ENCODE data around the gene RFX8.
"Not testable (repeated sequence)": the region's sequence is repeated elsewhere in the genome, so short reads cannot be mapped to it uniquely, and the experiment has no call there.

Gene RFX8

DNA sequence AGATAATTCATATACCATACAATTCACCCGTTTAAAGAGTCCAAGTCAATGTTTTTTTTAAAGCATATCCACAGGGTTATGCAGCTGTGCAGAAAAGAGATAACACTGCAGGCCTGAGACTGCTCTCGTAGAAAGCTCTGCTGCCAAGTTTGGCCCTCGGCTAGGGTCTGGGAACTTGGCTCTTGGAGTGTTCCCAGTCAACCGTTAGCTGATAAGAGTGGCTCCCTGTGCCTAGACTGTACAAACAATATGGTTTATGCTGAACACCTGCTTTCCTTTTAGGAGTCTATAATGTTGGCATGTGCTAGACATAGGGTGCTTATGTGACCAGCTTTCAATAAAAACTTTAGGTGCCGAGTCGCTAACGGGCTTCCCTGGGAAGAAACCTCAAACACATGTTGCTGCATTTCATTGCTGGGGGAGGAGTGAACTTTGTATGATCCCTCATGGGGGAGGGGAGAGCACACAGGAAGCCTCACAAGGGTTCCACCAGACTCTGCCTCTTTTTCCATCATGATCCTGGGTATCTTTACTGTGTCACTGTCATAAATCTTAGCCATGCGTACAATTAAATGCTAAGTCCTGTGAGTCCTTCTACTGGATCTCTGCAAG lies 34.7 kb downstream of the RFX8 start:
- DNase-seq (ENCODE audit: low read depth in 3 of 3), result no peak

DNA sequence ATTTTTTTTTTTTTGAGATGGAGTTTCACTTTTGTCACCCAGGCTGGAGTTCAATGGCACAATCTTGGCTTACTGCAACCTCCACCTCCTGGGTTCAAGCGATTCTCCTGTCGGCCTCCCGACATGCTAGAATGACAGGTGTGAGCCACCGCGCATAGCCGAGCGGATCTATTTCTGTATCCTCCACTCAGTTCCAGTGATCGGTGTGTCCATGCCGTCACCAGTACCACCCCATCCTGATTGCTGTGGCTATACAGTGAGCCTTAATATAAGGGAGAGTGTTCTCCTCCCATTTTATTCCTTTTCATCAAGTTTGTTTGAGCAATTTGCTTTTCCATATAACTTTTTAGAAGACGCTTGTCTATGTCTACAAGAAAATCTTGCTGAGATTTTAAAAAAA lies 35.2 kb downstream of the RFX8 start:
- DNase-seq (ENCODE audit: low read depth in 3 of 3), result no peak

DNA sequence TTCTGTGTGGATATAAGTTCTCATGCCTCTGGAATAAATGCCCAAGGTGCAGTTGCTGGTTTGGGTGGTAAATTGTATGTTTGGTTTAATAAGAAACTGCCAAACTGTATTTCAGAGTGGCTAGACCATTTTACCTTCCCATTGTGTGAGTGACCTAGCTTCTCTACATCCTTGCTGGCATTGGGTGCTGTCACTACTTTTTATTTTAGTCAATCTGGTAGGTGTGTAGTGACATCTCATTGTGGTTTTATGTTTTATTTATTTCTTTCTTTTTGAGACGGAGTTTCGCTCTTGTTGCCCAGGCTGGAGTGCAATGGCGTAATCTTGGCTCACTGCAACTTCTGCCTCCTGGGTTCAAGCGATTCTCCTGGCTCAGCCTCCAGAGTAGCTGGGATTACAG lies 36.4 kb downstream of the RFX8 start:
- not testable (repeated sequence) for DNase-seq (ENCODE audit: low read depth in 3 of 3)

DNA sequence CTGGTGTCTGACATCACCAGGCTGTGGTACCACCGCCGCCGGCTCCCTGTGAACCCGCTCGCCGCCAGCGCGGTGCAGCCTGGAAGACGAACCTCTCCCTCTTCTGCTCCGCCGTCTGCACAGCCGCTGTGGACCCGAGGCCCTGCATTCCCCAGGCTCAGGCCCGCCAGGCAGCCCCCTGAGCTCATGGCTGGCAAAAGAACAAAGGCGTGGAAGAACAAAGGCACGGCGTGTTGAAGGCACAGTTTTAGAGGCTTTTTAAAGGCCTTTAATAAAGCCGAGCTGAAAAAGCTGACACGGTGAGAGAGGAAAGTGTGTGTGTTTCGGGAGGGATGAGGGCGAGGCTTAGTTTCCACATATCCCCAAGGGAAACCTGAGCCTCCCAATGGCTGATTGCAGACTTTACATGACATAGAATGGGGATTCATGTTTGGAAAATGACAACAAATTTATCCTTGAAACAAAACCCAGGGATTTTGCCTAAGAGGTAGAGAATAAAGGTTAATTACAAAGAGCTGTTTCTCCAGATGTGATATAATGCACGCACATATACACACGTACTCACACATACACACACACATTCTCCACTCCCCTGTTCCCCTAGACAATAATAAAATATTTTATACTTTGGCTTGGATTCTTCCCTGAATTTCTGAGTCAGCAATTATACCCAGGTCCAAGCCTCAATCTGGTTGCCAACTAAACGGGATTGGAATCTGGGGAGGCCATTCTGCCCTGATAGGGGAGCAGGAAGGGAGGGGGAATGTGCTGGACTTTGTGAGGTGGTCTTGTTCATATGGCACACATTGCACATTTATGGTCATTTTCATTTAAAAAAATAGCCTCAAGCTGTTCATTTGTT lies 39.7 kb downstream of the RFX8 start:
- DNase-seq (ENCODE audit: low read depth in 3 of 3), result no peak

DNA sequence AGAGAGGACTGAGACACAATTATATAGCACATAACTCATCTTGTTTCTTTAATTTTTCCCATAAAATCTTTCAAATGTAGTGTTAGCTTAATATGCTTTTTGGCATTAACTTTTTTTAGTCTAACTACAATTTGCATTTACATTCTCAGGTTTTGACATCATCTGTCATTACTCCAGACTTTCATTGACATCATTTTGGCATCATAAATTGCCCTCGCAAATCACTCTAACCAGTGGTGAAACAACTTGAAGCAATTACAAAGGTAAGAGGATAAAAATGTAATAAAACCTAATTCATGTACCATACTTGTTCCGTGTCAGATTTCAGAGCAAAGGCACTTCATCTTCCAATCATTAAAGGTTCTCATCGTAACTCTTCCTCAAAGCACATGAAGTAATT lies 41.4 kb downstream of the RFX8 start:
- no peak for DNase-seq (ENCODE audit: low read depth in 3 of 3)

DNA sequence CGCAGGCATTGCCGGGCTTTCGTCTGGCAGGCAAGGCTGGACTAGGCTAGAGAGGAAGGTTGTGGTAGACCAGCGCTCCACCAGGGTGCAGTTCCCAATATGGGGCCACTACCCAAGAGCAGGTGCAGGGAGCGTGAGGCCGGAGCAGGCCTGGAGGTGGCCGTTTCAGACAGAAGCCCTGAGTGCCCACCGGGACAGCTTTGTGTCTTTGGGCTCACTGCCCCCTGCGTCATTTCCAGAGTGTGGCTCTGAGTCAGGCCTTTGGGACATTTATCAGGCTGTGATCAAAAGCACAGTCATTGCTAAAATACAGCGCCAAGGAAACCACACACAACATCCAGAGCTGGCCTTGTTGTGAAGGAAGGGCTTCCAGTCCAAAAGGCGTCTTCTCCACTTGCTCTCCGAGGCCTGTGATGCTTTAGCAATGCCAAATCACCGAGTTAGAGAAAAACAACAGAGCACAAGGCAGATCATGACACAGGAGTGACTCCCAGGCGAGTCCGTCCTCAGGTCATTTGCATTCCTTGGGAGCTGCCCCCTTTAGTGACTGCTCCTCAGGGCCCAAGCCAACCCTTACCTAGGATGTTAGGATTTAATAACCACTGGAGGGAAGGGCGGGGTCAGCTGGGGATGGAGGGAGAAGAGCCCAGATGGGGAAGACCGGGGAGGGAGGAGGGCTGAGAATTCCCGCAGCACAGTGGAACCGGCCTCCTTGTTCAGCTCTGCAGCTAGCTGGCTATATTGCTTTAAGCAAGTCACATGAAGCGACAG lies 42.3 kb downstream of the RFX8 start:
- no peak for DNase-seq (ENCODE audit: low read depth in 3 of 3)

DNA sequence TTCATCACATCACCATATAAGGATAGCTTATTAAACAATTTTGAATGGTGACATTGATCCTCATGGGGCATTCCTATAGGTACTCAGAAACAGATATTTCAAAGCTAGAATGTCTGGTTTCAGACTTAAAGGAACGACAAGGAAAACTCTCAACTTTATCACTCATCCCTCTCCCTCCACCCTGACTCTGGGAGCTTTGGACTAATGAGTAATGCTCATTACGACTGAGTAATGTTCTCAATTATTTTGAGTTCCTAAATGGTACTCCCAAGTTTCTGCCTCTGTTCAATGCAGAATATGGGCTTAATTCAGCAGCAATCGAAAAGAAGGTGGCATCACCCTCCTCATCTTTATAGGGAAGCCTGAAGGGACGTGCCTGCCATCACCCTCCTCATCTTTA lies 43.4 kb downstream of the RFX8 start:
- DNase-seq (ENCODE audit: low read depth in 3 of 3), result no peak

DNA sequence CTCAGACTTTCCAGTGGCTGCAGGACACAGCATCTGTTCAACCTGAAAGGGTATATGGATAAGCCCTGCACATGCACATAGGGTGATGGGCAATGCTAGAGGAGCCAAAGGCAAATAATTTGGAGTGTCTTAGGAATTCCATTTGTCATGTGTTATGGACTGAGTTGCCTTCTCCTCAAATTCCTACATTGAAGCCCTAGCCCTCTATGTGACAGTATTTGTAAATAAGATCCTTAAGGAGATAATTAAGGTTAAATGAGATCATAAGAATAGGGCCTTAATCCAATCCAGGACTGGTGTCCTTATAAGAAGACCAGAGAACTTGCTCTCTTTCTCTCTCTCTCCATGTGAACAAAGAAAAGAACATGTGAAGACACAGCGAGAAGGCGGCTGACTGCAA lies 44.8 kb downstream of the RFX8 start:
- DNase-seq (ENCODE audit: low read depth in 3 of 3), result no peak

DNA sequence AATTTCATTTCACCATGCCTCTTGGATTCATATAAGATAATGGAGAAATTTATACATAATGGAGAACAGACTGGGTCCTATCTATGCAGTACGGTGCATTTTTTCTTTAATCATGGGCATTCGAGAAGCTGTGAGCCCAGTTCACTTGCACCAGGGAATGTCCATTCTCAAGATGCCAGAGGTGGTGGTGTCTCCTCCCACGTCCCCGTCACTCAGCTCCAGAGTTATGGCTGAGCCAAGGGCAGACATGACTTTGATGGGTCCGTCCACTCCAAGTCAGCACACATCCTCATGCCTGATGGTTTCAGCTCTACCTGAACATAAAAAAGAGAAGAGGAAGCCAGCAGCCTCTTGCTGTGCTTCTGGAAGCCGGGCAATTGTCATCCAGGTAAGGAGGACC lies 45.5 kb downstream of the RFX8 start:
- DNase-seq (ENCODE audit: low read depth in 3 of 3), result no peak

DNA sequence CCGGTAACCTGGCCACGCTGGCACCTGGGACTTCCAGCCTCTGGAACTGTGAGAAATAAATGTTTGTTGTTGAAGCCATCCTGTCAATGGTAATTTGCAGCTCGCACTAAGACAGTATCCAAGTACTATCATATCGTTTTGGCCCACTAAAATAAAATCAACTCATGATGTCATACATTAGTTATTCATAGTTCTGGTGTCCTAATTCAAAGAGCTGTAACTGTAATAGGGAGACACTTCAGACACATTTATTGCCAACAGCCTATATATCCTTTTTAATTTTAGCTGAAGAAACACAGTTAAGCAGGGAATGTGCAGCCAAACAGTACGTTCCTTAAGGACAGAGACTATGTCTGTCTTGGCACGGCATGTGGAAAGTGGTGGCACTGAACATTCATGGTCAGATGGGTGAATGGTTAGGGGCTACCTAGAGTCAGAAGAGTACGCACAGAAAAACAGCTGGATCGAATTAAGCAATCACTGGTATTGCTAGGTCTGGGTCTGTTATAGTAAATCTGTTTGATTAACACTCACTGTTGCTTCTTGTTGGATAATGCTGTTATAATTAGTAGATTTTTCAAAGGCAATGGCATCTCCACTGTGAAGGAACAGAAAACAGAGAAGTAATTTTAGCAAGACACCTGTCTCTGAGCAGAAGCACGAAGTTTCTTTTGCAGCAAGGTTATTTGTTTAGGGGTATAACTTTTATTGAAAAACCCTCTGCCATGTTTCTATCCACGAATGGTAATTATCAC lies 46.3 kb downstream of the RFX8 start:
- no peak for DNase-seq (ENCODE audit: low read depth in 3 of 3)

DNA sequence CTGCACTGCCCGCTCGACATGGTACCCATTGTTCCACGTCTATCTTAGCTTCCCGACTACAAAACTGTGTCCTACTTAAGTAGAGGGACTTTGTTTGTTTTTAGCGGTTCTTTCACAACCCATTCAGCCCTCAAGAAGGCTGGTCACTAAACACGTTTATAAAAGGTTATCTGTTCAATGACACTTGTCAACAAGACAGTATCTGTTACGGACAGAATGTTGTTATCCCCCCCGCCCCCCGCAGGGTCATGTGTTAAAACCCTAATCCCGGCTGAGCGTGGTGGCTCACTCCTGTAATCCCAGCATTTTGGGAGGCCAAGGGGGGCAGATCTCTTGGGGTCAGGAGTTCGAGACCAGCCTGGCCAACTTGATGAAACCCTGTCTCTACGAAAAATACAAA lies 47.2 kb downstream of the RFX8 start:
- DNase-seq (ENCODE audit: low read depth in 3 of 3), result no peak

DNA sequence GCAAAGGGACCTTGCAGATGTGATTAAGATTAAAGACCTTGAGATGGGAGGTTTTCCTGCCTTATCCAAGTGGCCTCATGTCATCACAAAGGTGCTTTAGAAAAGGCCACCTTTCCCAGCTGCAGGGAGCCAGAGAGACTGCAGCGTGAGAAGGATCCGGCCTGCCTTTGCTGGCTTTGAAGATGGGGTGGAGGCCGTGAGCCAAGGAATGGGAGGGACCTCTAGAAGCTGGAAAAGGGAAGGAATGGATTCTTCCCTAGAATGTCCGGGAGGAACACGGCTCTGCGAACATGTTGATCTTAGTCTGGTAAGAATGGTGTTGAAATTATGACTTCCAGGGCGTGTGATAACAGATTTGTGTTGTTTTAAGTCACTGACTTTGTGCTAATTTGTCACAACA lies 47.7 kb downstream of the RFX8 start:
- no peak for DNase-seq (ENCODE audit: low read depth in 3 of 3)

DNA sequence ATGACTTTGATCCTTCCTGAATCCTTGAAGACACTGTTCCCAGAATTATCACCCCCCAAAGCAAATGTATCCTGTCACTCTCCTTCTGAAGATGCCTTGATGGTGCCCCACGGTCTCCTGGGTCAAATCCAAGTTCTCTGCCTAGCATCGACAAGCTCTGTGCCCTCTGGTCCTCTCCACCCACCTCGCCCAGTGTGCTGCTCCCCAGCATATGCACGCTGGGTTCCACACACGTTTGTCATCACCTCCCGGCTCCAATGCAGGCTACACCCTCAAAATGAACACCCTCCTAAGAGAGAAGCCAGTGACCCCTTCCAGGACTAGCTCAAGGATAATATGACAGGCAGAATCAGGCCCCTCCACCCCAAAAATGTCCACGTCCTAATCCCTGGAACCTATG lies 48.1 kb downstream of the RFX8 start:
- DNase-seq (ENCODE audit: low read depth in 3 of 3), result no peak

DNA sequence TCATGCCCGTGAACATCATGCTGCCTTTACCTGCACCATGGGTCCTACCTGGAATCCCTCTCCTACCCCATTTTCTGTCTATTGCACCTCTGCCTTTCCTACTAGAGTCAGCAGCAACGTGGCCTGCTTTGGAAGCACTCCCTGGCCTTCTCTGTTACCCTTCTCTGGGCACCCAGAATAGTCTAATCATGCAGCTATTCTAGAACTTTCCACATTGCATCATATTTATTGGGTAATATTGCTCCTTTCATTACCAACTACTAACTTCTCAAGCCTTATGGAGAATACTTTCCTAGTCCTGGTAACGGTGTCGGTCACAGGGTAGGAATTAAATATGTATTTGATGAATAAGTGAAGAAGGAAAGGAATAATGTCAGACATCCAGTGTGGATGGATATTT lies 54.3 kb downstream of the RFX8 start:
- DNase-seq (ENCODE audit: low read depth in 3 of 3), result no peak

DNA sequence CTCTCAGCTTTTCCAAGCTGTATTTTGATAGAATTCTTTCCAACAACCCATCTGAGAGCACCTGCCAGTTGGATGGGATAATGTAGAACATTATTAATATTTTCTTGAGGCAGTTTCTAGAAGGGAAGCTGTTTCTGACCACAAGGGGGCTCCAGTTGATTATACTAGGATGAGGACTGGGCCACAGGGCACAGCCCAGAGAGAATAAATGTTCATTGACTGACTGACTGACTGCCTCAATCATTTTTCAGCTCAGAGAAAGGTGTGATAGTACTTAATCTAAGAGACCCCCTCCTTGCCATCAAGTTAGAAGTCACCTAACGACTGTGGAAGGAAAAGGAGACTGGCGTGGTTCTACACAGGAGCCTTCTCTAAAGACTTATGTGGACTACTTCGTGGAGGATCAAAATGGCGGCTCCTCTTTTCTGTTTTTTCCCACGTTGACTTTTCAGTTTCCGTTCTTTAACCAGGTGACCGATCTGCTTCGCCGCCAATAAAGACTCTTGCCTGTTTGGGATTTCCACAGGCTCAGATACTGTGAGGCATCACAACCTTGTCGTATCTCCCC lies 55.7 kb downstream of the RFX8 start:
- peak; percentile 24 to 53 (median 28) for DNase-seq (ENCODE audit: low read depth in 3 of 3)

DNA sequence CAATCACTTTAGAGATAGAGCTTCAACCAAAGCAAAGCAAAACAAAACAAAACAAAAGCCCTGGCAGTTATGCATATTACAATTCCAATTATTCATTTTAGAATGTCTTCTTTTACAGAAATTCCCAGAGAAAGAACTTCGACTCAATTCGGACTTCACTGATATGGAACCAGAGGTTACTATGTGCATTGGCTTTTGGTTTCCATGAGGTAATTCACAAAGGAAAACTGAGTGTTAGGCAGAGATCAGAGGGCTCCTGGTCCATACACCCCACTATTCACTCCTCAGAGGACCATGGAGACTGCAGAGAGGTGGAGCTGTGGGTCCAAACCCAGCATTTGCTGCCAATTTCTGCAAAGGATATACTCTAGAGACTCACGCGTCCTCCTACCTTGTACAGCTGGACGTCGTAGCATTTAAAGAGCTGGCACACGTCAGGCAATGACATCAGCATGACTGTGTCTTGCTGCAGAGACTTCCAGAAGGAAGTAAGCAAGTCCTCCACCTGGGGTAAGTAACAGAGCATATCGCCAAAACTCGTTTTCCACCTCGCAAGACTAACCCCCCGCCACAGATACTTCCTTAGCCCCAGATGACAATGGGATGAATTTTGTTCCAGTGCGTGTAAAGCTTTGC lies 56.3 kb downstream of the RFX8 start:
- DNase-seq (ENCODE audit: low read depth in 3 of 3), result no peak

DNA sequence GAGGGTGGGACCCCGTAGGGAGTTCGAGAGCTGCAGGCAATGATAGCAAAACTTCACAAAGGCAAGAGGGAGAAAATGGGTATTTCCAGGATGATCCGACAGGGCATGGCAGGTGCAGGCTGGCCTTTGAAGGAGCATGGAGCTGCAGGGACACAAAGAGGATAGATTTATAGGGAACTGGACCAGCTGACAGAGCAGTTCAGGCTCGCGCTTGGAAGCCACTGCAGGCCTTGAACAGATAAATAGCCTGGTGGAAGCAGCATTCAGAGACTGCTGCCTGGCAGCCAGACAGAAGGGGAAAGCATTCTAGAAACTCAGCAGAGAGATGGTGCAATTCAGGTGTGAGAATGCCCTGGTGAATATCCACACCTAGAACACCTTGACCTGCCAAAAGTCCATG lies 58.3 kb downstream of the RFX8 start:
- no peak for DNase-seq (ENCODE audit: low read depth in 3 of 3)

DNA sequence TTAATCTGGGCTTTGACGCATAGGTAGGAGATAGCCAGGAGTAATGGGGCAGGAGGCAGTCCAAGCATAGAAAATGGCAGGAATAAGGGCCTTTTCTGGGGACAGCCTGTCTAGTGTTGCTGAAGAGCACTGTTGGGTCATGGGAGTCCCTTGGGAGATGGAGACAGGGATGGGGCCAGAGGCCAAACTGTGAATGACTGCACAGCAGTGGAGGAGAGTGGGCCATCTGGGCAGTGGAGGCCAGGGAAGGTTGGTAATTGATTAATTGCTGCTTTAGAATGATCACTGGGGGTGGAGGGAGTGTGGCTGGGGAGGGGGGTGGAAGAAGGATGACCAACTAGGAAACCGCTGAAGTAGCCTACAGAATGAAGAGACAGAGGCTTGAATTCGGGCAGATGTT lies 59.0 kb downstream of the RFX8 start:
- DNase-seq (ENCODE audit: low read depth in 3 of 3), result no peak

DNA sequence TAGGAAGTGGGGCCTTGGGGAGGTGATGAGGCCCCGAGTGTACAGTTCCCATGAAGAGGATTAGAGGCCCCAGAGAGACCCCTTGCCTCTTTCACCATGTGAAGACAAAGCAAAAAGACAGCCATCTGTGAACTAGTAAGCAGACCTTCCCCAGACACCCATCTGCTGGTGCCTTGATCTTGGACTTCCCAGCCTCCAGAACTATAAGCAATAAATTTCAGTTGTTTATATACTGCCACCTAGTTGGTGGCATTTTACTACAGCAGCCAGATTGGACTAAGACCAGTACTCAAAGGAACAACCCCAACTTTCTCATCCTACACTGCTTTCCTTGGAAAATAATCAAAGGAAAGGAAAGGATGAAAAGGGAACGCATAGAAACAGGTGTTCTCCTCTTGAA lies 59.7 kb downstream of the RFX8 start:
- no peak for DNase-seq (ENCODE audit: low read depth in 3 of 3)

DNA sequence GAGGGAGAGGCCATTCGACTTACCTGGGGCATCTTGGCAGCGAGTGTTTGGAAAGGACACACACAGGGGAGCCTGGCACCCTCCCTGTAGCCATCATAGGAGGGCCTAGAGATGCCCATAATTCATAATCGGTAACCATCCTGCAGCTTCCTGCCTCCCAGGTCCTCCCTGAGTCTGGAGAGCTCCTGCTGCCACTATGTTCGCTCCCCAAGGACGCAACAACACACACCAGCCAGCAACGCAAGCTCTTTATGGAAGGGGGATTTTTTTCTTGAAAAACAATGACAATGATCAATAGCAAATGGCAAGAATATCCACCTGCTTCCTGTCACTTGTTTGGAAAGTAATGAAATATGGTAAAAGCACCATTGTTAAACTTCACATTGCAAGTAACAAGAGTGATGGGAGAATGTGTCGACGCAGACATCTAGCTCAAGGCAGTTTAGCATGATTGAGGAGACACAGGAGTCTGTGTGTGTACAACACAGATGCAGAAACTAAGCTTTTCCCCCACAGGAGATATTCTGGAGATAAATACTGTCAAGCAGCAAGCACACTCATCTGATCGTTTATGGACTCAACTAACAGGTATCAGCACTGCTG lies 62.7 kb downstream of the RFX8 start:
- DNase-seq (ENCODE audit: low read depth in 3 of 3), result no peak

DNA sequence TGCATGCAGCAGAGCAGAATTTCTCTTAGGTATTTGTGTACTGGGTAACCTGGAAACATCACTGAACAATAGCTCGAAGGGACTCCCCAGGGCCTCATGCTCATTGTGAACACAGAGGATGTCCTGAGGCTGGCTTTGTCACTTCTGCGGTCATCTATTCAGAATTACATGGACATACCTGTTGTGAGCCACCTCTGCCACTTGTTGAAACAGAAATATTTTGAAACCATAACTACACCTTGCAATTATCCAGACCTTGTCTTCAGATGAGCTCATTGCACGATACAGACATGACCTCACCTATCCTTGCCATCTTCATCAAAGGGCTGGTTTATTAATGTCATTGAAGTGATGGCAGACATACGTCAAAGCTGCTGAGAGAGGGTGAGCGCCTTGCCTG lies 64.2 kb downstream of the RFX8 start:
- no peak for DNase-seq (ENCODE audit: low read depth in 3 of 3)
